Measurements from ENCODE around the gene NELL1.

NELL1 gene

GRCh38 chr11:21177379-21177778 lies 508.0 kb downstream of the NELL1 start:
- TF ChIP-seq ESRRG (CRISPR knock-in tag; IDR thresholded peaks at IDR 0.05) (no peak), RARB (CRISPR knock-in tag; IDR thresholded peaks at IDR 0.05) (no peak), TCF4 (CRISPR knock-in tag; IDR thresholded peaks at IDR 0.05; ENCODE audit: borderline replicate concordance) (no peak), ZNF70 (CRISPR knock-in tag; IDR thresholded peaks at IDR 0.05) (no peak), ISL1 (CRISPR knock-in tag; IDR thresholded peaks at IDR 0.05) (no peak), GLIS3 (CRISPR knock-in tag; IDR thresholded peaks at IDR 0.05) (no peak), OSR1 (CRISPR knock-in tag; IDR thresholded peaks at IDR 0.05) (no peak), CSRNP3 (CRISPR knock-in tag; IDR thresholded peaks at IDR 0.05) (no peak)
- no peak for ATAC-seq

GRCh38 chr11:21179770-21180169 lies 510.4 kb downstream of the NELL1 start:
- TF ChIP-seq ZNF8 (CRISPR knock-in tag; IDR thresholded peaks at IDR 0.05) = no peak
- no peak for ATAC-seq

- TF ChIP-seq SNAI2 (CRISPR knock-in tag; IDR thresholded peaks at IDR 0.05) = no peak
- no peak for ATAC-seq
These were observed 510.8 kb downstream of the NELL1 start for GRCh38 chr11:21180182-21180581.

GRCh38 chr11:21185959-21186358 lies 516.6 kb downstream of the NELL1 start:
- no peak for TF ChIP-seq TCF4 (CRISPR knock-in tag; IDR thresholded peaks at IDR 0.05; ENCODE audit: borderline replicate concordance)
- TF ChIP-seq CSDC2 (CRISPR knock-in tag; IDR thresholded peaks at IDR 0.05) = no peak
- no peak for TF ChIP-seq TOX (CRISPR knock-in tag; IDR thresholded peaks at IDR 0.05; ENCODE audit: borderline replicate concordance)
- ATAC-seq = no peak

- TF ChIP-seq ESRRG (CRISPR knock-in tag; IDR thresholded peaks at IDR 0.05) (no peak), ARNTL (CRISPR knock-in tag; IDR thresholded peaks at IDR 0.05; ENCODE audit: borderline replicate concordance, low read depth) (no peak), TCF4 (CRISPR knock-in tag; IDR thresholded peaks at IDR 0.05; ENCODE audit: borderline replicate concordance) (no peak), ZC3H10 (CRISPR knock-in tag; IDR thresholded peaks at IDR 0.05) (no peak), TOX (CRISPR knock-in tag; IDR thresholded peaks at IDR 0.05; ENCODE audit: borderline replicate concordance) (no peak), OSR1 (CRISPR knock-in tag; IDR thresholded peaks at IDR 0.05) (no peak), POU6F1 (CRISPR knock-in tag; IDR thresholded peaks at IDR 0.05; ENCODE audit: borderline replicate concordance, low read depth) (no peak)
These were observed 520.8 kb downstream of the NELL1 start for GRCh38 chr11:21190181-21190580.

GRCh38 chr11:21195995-21196394 lies 526.6 kb downstream of the NELL1 start:
- TF ChIP-seq POU6F1 (CRISPR knock-in tag; IDR thresholded peaks at IDR 0.05; ENCODE audit: borderline replicate concordance, low read depth) = no peak
- TF ChIP-seq OSR1 (CRISPR knock-in tag; IDR thresholded peaks at IDR 0.05) = no peak
- no peak for TF ChIP-seq ZFP3 (CRISPR knock-in tag; IDR thresholded peaks at IDR 0.05)
- TF ChIP-seq CSRNP3 (CRISPR knock-in tag; IDR thresholded peaks at IDR 0.05) = no peak
- TF ChIP-seq PATZ1 (CRISPR knock-in tag; IDR thresholded peaks at IDR 0.05; ENCODE audit: borderline replicate concordance) = no peak
- TF ChIP-seq ISL1 (CRISPR knock-in tag; IDR thresholded peaks at IDR 0.05) = no peak

More at GRCh38 chr11:21190181-21190580, 520.8 kb downstream of the NELL1 start:
- ATAC-seq = no peak

More at GRCh38 chr11:21195995-21196394, 526.6 kb downstream of the NELL1 start:
- ATAC-seq = no peak

Data from SK-N-SH treated with all-trans-retinoic acid at 6 μM for 48 hours (cell line).